Activated CD4-positive, CD25-positive, alpha-beta regulatory T cell treated with anti-CD3 and anti-CD28 coated beads, Interleukin-2, amount 50 U/mL, for 24 hours (primary cell): ENCODE results near the gene SMIM14.

Experiments
- ATAC-seq, 2 donors: fragments of 150-1000 bp; cut with Tn5 transposase; one replicate each; pipeline ENCODE4 v1.10.0; 2021; ENCODE audit warnings: mild to moderate bottlenecking in 1 of 2, moderate library complexity in 1 of 2

SMIM14 gene

DNA sequence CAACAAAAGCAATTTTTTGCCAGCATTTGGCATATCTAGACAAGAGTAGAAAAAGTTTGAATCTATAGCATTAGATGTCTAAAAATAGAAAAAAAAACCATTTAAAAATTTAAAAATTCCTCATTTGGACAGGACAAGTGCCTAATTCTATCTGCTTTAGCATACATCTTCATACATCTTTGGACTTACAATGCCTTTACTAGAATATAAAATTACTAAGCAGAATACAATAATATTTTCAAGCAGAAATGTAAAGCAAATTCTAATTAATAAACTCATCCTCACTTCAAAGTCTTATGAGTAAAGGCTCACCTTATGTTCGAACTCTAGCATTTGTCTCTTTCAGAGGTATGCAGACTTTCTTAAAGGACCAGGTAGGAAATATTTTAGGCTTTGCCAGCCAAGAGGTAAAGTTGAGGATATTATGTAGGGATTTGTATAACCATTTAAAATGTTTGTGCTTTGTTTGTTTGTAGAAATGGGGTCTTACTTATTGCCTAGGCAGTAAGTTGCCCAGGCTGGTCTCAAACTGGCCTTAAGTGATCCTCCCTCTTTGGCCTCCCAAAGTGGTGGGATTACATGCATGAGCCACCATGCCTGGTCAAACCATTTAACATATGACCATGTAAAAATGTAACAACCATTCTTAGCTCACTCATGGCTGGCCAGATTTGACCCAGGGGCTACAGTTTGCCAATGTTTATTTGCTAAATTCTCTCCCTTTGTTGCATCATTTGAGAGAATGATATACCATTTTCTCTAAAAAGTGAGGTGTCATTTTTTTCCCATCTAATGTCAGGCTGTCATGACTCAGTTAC, 140.5 kb downstream of the SMIM14 start:
- no peak for ATAC-seq
